ENCODE measurements around the gene CLIC4. TPM values are rescaled to one million over a fixed set of nuclear protein-coding genes. Genes with fewer than 3 reads are reported as not detected.
A peak's percentile ranks its signal among the peaks of the same experiment; 100 is the strongest.

CLIC4 gene
- total and polyA plus RNA-seq, 2 donors (not counting 1 experiment from before 2014, with no cell fraction given): 28.5 to 123 TPM

DNA sequence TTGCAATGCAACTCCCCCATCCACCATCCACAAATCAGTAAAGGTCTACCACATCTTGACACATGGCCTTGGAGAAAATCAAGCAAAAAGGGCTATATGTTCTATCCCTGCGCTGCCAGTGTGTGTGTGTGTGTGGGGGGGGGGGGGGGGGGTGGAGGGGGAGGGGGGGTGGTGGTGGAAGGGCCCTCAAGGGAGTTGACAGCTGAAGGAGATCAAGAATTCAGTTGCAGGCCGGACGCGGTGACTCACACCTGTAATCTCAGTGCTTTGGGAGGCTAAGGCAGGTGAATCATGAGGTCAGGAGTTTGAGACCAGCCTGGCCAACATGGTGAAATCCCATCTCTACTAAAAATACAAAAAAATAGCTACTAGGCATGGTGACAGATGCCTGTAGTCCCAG lies 37.6 kb upstream of the CLIC4 start:
- H3K27ac ChIP-seq (ENCODE audit: low read length in 2 of 2): no peak overlapping the region
- no peaks in the 10 kb centered on the region for H3K9me3 ChIP-seq (ENCODE audit: control extremely low read depth in 1 of 3, control insufficient read depth in 2 of 3, insufficient read depth in 1 of 3, low read length in 2 of 3)
- H3K4me3 ChIP-seq (ENCODE audit: control extremely low read depth in 1 of 5, extremely low read depth in 1 of 5, insufficient read depth in 1 of 5, low read depth in 2 of 5, low read length in 4 of 5): no peak overlapping the region
- no CpG with 5 or more reads among the region's 4 CpGs for WGBS (ENCODE audit: insufficient coverage)
- peaks cover 11% of the 10 kb centered on the region in 2 donors for H3K4me1 ChIP-seq (ENCODE audit: control insufficient read depth in 2 of 2, insufficient read depth in 2 of 2, low read length in 2 of 2)
- no peaks in the 10 kb centered on the region for H3K79me2 ChIP-seq (ENCODE audit: control insufficient read depth, insufficient read depth, low read length)
- Mint-ChIP-seq H3K27ac (no peak overlapping the region), H3K4me3 (no peak overlapping the region), H3K27me3 (no peaks in the 10 kb centered on the region), H3K9me3 (ENCODE audit: insufficient read depth) (no peaks in the 10 kb centered on the region), H3K4me1 (peaks cover 10% of the 10 kb centered on the region)
- CTCF ChIA-PET: interaction anchor here (0.7 to 1.6 kb wide), 2 partner anchors 19 to 1419 kb away, joined by 3 to 7 read pairs; no protein-coding TSS in a partner anchor
- H3K9ac ChIP-seq (ENCODE audit: low read length): no peak overlapping the region
- ATAC-seq (ENCODE audit: low read depth): no peak
- no peaks in the 10 kb centered on the region for H3K27me3 ChIP-seq (replicated peaks in 1 of 4; ENCODE audit: control extremely low read depth in 1 of 4, control insufficient read depth in 3 of 4, insufficient read depth in 4 of 4, low read length in 3 of 4)
- no peak overlapping the region for H3K4me2 ChIP-seq (replicated peaks; ENCODE audit: low read depth, low read length, poor library complexity, severe bottlenecking)
- no peak overlapping the region for H2AFZ ChIP-seq (ENCODE audit: insufficient read depth, low read depth, low read length, poor library complexity, severe bottlenecking)
- H3K36me3 ChIP-seq (replicated peaks in 1 of 2; ENCODE audit: control extremely low read depth in 1 of 2, control insufficient read depth in 1 of 2, extremely low read depth in 1 of 2, insufficient read depth in 2 of 2, low read length in 1 of 2): no peaks in the 10 kb centered on the region
- POLR2A ChIA-PET: no interaction called here
- intact Hi-C loops (cut with micrococcal nuclease): loop anchor here (2.0 kb wide), 1 partner anchor 37 kb away; the partner anchor contains the start of gene CLIC4
- no peak for DNase-seq
- no peaks in the 10 kb centered on the region for H4K20me1 ChIP-seq (ENCODE audit: control insufficient read depth, insufficient read depth, low read length, poor library complexity, severe bottlenecking)
- TF ChIP-seq EZH2 (IDR thresholded peaks at IDR 0.05; ENCODE audit: borderline replicate concordance, insufficient read depth, low read depth, low read length, poor library complexity, severe bottlenecking) (no peak), CTCF (IDR thresholded peaks at IDR 0.05) (no peak)

- no peaks in the 10 kb centered on the region for H3K9me3 ChIP-seq (ENCODE audit: control extremely low read depth in 1 of 3, control insufficient read depth in 2 of 3, insufficient read depth in 1 of 3, low read length in 2 of 3)
- Mint-ChIP-seq H3K9me3 (ENCODE audit: insufficient read depth) (no peaks in the 10 kb centered on the region), H3K4me3 (no peak overlapping the region), H3K4me1 (peaks cover 10% of the 10 kb centered on the region), H3K27me3 (no peaks in the 10 kb centered on the region), H3K27ac (no peak overlapping the region)
- WGBS (ENCODE audit: insufficient coverage): 75% methylated on average over 1 of the region's 4 CpGs
- no peaks in the 10 kb centered on the region for H4K20me1 ChIP-seq (ENCODE audit: control insufficient read depth, insufficient read depth, low read length, poor library complexity, severe bottlenecking)
- no peak overlapping the region for H3K4me2 ChIP-seq (replicated peaks; ENCODE audit: low read depth, low read length, poor library complexity, severe bottlenecking)
- POLR2A ChIA-PET: no interaction called here
- H2AFZ ChIP-seq (ENCODE audit: insufficient read depth, low read depth, low read length, poor library complexity, severe bottlenecking): no peak overlapping the region
- no peak overlapping the region for H3K4me3 ChIP-seq (ENCODE audit: control extremely low read depth in 1 of 5, extremely low read depth in 1 of 5, insufficient read depth in 1 of 5, low read depth in 2 of 5, low read length in 4 of 5)
- H3K79me2 ChIP-seq (ENCODE audit: control insufficient read depth, insufficient read depth, low read length): no peaks in the 10 kb centered on the region
- H3K27ac ChIP-seq (ENCODE audit: low read length in 2 of 2): no peak overlapping the region
- peaks cover 11% of the 10 kb centered on the region in 2 donors for H3K4me1 ChIP-seq (ENCODE audit: control insufficient read depth in 2 of 2, insufficient read depth in 2 of 2, low read length in 2 of 2)
- no peaks in the 10 kb centered on the region for H3K36me3 ChIP-seq (replicated peaks in 1 of 2; ENCODE audit: control extremely low read depth in 1 of 2, control insufficient read depth in 1 of 2, extremely low read depth in 1 of 2, insufficient read depth in 2 of 2, low read length in 1 of 2)
- CTCF ChIA-PET: interaction anchor here (1.0 to 1.1 kb wide), 2 partner anchors 36 to 122 kb away, joined by 4 to 5 read pairs; partner anchors contain the start of gene CLIC4
- intact Hi-C loops (cut with micrococcal nuclease): loop anchor here (2.0 kb wide), 1 partner anchor 36 kb away; the partner anchor contains the start of gene CLIC4
- DNase-seq: peak; percentile 46
- TF ChIP-seq CTCF (IDR thresholded peaks at IDR 0.05) (no peak), EZH2 (IDR thresholded peaks at IDR 0.05; ENCODE audit: borderline replicate concordance, insufficient read depth, low read depth, low read length, poor library complexity, severe bottlenecking) (no peak)
- no peak overlapping the region for H3K9ac ChIP-seq (ENCODE audit: low read length)
- H3K27me3 ChIP-seq (replicated peaks in 1 of 4; ENCODE audit: control extremely low read depth in 1 of 4, control insufficient read depth in 3 of 4, insufficient read depth in 4 of 4, low read length in 3 of 4): no peaks in the 10 kb centered on the region
- peak; percentile 22 for ATAC-seq (ENCODE audit: low read depth)
Observed at GRCh38 chr1:24708938-24709337, 36.3 kb upstream of the CLIC4 start.

Data from B cell (primary cell).